ENCODE data around the gene INSYN1.
"Not testable (repeated sequence)": the region's sequence is repeated elsewhere in the genome, so short reads cannot be mapped to it uniquely, and the experiment has no call there.

Gene INSYN1

DNA sequence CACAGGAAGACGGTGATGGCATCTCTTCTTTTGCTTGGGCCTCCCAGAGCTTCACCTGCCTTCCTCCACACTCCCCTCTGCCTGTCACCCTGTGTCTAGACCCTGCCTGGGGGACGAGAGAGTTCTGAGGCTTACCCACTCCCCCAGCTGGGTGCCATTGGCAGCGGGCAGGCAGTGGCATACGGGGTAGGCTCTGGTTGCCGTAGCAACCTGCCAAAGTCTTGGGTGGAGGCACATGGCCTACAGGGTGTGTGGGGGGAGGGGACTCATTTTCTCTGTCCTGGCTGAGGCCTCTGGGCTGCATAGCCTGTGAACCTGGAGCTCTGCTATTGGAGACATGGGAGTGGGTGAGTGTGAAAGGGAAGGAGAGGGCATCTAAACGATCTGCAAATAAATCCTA is 4.4 kb downstream of the INSYN1 start:
- no peak for DNase-seq

DNA sequence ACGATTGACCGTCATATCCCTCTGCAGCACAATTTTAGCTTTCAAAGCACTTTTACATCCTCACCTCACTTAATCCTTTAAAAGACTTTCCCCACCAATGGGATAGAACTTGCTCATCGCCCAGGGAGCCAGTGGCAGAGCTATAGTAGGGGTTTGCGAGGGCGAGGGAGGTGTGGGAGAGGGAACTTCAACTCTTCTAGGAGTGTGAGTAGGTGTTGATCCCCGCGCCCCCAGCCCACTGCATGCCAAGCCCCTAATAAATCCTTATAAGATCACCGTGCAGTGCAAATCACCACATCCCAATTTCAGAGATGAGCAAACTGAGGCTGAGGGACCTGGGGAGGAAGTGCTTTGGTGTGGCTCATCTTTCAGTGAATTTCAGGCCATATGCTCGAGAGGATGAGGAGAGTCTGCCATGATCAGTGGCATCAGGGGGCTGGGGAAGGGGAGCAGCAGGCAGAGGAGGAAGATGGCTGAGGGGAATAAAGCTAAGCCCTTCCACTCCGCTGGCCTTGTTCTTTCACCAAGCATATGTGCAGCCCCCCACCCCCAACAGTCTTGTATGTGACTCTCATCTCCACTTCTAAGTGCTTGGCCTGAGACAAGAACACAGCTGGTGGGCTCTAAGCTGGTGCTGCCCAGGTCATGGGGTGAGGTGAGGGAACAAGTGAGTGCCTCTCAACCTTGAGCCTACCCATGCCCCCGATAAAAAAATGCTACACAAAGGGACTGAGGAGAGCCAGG is 5.1 kb downstream of the INSYN1 start:
- DNase-seq, result no peak

DNA sequence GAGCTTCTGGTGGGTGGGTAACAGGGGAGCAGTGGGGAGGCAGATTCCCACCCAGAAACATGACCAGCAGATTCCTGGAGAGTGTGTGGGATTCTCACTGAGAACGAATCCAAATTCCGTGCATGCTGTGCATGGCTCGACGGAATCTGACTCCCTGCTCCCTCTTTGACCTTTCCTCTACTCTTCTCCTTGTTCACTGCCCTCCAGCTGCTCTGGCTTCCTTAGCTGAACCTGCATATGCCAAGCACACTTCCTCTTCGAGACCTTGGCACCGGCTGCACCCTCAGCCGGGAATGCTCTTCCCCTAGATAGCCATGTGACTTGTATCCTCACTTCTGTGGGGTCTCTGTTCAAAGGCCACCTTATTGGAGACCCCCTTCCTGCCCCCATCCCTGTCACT is 6.3 kb downstream of the INSYN1 start:
- peak; percentile 46 for DNase-seq

DNA sequence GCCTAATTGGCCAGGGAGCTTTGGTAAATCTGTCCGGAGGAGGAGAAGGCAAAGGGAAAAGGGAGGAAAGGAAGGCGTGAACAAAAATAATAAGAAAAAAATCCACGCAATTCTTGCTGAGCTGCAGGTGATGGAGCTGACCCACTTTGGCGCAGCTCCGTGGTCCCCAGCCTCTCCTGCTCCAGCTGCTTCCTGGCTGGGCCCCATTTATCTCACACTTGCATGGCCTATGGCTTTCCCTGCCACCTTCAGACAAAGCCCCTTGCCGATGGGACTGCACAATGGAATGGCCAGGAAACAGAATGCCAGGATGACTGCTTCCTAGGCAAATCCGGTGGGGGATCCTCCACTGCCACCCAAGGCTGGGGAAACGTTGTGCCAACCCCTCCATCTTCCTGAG is 6.9 kb downstream of the INSYN1 start:
- no peak for DNase-seq

DNA sequence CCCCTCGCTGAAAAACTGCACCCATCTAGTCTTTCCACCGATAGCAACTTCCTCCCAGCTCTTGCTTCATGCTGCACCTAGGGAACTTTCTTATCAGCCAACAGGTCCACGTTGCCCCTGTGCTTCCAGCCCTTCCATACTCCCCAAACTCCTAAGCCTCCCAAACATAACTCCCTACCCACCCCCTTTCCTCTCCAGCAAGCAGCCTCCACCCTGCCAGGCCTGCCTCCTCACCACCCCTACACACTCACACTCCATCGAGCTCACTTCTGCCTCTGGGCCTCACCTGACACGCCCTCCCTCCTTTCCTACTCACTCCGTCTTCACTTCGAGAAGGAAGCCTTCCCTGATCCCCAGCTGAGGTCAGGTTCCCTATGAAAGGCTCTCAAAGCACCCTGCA is 8.1 kb downstream of the INSYN1 start:
- DNase-seq, result no peak

DNA sequence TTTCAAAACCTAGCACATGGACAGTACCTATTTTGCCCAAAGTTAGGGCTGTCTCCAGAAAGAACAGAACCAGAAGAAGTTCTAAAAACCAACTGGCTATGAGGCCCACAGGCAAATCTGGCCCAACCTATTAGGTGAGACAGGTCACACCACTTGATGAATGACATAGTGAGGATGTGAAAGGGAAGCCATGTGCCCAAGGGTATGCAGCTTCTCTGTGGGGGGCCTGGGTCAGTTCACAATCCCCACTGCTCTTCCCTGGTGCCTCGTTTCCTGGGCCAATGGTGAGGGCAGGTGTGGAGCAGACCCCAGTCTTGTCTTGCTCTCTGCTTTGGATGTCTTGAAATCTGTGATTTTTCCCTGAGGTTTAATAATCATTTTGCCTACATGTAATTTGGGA is 8.9 kb downstream of the INSYN1 start:
- DNase-seq, result no peak

DNA sequence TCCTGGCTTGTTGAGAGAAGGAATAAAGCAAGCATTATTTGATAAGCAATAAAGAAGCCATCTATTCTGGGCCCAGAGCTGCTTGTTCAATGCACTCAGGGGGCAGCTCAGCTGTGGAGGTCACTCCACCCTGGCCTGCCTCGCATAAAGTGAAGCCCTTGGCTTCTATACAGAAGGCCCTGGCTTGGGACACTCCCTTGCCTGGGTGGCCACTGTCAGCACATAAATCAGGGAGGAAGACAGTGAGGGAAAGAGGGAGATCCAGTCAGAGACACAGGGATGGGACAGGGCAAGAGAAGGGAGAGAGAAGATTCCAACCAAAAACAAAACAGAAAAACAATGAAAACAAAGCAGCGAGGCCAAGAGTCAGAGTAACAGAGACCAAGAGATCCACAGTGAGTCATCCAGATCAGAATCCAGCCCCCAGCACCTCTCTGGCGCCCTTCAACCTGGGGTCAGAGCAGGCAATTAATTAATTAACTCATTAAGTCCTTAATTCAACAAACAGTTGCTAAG is 11.8 kb downstream of the INSYN1 start:
- DNase-seq, result no peak

DNA sequence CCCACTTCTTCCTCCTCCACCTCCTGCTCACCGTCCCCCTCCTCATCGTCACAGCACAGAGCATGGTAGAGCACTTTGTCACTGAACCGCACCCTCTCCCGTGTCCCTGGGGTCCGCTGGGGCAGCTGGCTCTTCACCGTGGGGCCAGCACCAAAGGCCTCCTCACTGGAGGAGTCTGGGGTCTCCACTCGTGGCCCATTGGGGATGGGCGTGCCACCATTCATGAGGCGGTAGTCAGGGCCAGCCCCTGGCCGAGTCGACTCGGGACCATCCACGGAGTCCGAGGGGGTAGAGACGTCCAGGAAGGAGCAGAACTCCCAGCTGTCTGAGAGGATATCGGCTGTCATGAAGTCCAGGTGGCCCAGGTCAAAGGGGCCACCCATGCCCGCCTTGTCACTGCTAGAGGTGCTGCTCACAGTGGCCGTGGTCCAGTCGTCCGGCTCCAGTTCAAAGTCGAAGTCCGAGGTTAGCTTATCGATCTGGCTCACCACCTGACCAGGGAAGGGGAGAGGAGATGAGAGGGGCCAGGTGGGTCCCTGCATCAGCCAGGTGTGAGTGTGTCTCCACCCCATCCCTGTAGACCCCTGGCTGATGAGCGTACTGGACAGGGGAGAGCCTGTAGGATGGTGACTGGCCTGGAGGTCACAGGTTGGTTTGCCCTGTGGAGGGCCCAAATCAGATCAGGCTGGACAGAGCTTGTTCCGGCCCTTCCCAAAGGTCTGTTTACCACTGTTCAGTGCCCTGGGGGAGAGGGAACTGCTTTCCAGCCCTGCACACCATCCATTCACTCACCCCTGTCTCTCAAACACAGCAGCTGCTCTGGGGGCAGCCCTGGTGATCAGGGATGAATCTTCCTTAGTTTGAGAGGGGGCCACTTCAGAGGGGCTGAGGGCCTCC is 12.8 kb downstream of the INSYN1 start:
- no peak for DNase-seq

DNA sequence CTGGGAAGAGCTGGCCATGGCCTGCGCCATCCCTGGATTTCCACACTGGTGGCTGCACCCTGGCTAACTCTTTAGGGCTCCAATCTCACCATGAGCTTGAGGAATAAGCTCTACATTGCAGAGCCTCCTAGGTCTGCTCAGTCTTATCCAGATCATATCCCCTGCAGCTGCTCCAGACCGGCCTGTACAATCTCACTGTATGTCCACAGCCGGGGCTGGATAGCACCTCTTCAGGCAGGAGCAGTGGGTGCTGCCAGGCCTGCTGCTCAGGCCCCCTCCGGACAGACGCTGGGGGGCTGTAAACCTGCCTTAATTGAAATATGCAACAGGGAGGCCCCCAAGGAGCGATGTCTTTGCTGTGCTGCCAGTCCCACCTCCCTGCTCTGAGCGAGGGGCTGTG is 15.6 kb downstream of the INSYN1 start:
- no peak for DNase-seq

DNA sequence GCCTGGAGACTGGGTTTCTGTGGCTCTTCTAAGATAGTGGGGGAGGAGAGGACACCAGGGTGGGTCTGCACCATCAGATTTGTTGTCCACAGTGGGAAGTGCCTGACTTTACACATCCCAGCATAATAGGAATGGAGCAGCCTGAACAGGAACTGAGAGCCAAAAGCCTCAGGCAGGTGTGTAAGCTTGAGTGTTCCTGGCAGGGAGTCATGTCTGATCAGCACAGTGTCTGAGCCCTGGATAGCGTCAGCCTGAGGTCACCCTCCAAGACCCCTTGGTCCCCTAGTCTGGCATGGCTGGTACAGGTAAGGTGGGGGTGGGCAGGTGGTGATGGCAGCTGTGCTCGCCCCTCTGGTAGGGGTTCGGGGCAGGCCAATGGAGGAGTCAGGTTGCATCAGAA is 20.2 kb downstream of the INSYN1 start:
- DNase-seq, result no peak

DNA sequence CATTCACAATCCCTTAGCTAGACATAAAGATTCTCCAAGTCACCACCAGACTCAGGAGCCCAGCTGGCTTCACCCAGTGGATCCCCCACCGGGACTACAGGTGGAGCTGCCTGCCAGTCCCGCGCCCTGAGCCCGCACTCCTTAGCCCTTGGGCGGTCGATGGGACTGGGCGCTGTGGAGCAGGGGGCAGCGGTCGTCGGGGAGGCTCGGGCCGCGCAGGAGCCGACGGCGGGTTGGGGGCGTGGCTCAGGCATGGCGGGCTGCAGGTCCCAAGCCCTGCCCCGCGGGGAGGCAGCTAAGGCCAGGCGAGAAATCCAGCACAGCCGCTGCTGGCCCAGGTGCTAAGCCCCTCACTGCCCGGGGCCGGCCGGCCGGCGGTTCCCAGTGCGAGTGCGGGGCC is 21.1 kb downstream of the INSYN1 start:
- not testable (repeated sequence) for DNase-seq

DNA sequence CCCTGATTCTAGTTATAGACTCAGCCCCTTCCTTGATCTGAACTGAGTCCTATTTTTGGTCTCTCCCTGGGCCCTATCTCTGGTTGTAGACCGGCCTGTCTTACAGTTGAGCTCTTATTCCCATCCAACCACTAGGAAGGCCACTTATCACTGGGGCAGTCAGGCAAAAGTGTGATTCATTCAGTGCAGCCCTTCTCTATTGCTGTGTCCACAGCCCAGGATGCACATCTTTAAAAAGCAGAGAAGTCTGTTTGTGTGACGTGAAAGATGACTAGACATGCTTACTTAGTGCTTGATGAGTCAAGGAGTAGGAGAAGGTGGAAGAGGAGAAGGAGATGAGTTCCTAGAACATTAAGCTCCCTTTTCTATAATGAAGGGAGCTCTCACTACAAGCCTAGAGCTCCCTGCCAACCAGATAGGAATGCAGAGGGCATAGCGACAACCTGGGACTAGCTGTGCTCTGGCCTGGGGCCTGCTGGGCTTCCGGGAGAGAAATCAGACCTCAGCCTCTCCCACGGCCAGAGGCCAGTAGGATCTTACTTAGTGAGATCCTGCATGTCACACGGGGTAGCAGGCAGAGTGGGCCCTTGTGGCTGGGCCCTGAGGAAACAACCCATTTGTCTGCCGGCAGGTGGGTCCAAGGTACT is 25.7 kb downstream of the INSYN1 start:
- peak; percentile 91 for DNase-seq

DNA sequence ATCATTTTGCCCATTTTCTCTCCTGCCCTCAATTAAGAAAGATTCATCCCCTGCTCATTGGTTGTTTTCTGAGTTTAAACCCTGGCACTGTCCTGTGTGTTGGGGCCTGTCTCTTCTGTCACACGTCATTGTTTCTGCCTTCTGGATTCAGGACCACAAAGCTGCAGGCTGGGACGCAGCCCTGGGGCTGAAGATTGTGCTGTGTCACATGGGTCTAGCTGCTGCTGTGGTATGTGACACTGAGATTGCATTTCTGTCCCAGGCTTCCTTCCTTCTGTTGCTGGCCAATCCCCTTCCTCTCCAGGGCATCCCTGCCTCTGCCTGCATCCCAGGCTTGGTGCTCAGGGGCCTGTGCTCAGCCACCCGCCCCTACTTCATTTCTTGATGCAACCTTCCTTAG is 28.9 kb downstream of the INSYN1 start:
- no peak for DNase-seq

DNA sequence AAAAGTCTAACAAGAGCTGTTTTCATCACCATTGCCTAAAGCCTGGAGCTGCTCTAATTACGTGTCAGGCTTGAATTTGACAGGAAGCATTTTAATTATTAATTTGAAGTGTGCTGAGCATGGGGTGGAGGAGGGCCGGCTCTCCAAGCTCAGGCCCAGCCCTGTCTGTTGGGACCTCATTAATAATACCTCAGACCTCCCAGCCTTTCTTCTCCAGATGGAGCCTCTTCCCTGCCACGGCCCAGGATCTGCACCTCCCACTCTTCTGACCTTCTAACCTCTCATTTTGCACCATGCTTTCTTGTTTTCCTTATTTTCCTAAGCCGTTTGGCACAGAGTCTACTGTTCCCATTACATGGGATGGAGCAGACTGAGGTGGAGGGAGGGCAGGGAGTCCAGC is 30.0 kb downstream of the INSYN1 start:
- DNase-seq, result peak; percentile 10

DNA sequence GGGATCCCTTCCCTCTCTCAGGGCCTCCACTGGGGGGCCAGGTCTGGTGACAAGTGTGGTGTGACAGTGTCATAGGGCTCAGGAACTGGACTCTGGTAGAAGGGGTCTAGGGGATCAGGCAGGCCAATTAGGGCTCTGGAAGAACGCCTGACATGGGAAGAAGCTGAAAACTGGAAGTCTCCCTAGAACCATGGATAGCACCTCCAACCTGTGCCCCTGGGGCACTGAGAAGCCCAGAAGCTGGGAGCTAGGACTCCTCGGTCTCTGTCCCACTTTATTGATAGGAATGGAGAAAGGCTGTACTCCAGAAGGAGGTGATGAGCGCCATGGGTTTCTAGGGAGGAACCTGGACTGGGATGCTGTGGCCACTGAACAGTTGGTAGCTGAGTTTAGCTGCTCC is 30.7 kb downstream of the INSYN1 start:
- DNase-seq, result no peak

DNA sequence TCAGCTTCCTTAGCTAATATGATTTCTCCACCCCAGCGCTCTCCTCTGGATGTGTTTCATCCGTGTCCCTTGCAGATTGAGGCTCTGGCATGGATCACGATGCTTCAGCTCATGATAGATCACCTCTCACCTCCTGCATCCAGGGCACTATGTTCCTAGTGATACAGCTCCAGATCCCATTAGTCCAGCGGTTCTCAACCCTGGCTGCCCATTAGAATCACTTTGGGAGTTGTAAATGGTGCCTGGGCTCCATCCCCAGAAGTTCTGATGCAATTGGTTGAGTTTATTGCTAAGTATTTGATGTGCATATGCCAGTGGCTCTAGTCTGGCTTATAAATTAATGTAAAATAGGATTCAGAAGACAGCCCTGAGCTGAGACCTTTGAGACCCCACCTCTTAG is 34.5 kb downstream of the INSYN1 start:
- DNase-seq, result no peak

DNA sequence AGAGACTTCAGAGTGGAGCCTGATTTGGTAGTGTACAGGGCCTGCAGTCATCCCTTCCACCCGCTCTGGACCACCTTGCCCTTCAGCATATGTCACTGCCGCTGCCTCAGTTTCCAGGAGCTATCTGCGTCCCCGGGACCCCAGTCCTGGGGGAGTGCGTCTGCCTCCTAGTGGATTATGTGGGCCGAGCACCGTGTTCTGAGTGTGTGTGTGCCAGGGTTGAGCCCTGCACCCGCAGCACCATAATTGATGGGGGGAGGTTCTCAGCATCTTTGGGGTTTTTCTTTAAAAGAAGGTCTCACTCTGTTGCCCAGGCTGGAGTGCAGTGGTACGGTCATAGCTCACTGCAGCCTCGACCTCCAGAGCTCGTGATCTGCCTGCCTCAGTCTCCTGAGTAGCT is 35.3 kb downstream of the INSYN1 start:
- no peak for DNase-seq

DNA sequence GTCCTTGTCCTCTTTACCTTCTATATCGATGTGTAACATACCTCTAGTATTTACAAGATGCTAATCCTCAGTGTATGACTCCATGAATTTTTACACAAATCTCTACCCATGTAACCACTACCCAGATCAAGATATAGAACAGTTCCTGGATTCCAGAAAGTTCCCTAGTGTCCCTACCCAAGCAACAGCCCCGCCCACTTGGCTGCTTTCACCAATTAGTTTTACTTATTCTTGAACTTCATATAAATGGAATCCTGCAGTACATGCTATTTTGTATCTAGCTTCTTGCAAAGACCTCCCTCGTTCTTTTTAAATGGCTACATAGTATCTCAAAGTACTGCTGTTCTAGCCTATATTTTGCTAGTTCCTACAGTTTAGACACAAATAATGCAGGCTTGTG is 35.9 kb downstream of the INSYN1 start:
- no peak for DNase-seq

DNA sequence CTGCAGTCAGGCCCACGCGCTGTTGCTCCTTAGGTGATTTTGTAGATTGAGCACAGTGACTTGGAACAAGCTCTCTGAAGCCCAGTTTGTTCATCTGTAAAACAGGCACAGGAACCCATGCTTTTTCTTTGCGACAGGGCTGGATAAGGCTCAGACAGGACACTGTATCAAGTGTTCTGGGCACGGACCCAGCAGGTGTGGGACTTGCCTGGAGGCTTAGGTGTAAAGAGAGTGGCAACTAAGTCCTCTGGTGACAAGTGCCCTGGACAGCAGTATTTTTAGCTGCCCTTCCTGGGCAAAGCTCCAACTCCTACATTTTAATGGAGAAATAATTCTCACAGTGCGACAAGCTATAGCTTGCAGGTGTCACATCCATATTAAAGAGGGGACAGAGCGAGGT is 36.7 kb downstream of the INSYN1 start:
- no peak for DNase-seq

DNA sequence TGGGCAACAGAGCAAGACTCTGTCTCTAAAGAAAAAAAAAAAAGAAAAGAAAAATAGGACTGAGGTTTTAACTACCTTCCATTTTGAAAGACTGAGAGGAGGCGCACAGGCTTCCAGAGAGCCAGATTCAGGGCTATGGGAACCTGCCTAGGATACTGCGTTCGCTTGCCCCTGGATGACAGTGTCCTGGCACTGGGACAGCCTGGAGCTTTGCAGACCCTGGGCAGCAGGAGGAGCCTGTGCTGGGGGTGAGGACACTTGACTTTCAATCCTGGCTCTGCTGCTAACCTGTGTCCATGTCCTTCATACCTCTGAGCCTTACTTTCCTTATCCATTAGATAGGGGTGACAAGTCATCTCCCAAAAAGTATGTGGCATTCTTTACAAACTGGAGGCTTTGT is 37.7 kb downstream of the INSYN1 start:
- no peak for DNase-seq

DNA sequence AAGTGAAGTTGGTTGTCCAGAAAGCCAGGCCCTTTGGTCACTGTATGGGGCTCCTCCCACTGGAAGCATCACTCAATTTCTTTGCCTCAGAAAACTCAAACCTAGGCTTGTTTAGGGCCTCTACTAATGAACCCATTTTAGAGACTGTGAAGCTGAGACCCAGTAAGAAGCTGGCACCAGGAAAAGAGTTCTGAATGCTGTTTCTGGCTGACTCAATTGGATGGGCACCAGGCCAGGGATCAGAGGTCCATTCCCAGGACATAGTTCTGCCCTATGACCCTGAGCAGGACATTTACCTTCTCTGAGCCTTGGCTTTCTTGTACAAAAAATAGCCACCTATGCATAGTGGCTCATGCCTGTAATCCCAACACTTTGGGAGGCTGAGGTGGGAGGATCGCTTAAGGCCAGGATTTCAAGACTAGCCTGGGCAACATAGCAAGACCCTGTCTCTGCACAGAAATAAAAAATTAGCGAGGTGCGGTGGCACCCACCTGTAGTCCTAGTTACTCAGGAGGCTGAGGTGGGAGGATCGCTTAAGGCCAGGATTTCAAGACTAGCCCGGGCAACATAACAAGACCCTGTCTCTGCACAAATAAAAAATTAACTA is 38.4 kb downstream of the INSYN1 start:
- no peak for DNase-seq

DNA sequence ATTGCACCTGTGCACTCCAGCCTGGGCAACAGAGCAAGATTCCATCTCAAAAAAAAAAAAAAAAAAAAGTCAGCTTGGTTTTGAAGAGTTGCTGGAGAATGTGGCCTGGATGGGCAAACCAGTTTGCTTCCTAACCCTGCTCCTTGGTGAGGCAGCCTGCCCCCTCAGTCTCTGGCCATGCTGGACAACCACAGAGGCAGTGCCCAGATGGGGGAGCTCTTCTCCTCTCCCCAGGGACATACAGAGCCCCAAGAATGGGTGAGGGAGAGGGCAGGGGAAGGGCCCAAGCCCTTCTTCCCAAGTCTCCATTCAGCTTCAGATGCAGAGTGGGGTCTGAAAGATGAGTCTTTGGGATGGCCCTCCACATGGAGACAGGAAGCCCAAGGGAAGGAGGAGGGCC is 41.0 kb downstream of the INSYN1 start:
- no peak for DNase-seq

DNA sequence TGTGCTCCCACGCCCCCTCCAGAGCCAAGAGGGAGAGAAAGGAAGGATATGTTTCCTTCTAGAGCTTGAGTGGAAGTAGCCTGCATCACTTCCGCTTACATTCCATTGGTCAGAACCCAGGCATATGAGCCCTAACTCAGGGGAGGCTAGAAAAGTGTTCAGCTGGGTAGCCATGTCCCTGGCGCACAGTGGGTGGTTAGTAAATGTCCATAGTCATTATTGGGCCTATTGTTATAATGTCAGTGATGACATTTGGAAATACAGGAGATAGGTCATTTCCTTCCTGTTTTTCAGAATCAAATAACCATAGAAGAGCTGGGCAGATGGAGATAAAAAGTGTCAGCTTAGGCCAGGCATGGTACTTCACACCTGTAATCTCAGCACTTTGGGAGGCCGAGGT is 41.6 kb downstream of the INSYN1 start:
- no peak for DNase-seq

All from kidney glomerular epithelial cell (primary cell).